ENCODE data around the gene CCDC13.

DNA sequence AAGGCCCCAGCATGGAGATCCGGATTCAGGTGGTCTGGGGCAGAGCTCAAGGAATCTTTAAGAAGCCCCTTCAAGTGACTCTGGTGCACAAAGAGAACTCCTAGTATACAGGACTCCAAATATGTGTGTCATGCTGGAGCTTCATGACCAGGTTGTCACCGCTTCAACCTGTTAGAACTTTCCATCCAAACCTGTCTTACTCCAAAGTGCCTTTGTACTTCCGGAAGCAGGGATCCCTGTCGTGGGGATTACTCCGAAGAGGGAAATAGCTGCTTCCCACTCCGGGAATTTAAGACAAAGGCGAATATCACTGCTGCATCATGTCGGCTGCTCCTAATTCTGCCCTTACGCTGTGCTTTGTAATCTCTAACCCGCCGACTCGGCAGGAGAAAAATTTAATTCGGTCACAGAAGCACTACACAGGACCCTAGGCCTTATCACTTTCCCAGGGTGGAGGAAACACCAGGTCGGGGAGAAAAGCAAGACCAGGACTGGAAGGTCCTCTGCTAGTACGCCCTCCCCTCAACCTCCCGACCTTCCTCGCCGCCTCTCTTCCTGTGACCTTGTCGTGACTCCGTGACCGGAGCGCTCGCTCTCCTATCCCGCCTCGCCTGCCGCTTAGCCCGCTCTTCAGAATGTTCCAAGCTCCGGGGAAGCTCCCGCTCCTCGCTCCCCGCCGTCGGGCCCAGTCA lies 30.5 kb upstream of the CCDC13 start:
- TF ChIP-seq, protein P1, sequence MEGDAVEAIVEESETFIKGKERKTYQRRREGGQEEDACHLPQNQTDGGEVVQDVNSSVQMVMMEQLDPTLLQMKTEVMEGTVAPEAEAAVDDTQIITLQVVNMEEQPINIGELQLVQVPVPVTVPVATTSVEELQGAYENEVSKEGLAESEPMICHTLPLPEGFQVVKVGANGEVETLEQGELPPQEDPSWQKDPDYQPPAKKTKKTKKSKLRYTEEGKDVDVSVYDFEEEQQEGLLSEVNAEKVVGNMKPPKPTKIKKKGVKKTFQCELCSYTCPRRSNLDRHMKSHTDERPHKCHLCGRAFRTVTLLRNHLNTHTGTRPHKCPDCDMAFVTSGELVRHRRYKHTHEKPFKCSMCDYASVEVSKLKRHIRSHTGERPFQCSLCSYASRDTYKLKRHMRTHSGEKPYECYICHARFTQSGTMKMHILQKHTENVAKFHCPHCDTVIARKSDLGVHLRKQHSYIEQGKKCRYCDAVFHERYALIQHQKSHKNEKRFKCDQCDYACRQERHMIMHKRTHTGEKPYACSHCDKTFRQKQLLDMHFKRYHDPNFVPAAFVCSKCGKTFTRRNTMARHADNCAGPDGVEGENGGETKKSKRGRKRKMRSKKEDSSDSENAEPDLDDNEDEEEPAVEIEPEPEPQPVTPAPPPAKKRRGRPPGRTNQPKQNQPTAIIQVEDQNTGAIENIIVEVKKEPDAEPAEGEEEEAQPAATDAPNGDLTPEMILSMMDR (conservative IDR thresholded peaks at IDR 0.05 in 1 of 2, IDR thresholded peaks at IDR 0.05 in 1 of 2; ENCODE audit: low read depth in 1 of 2, low read length in 2 of 2), result no peak
- no peak for TF ChIP-seq EZH2 (IDR thresholded peaks at IDR 0.05; ENCODE audit: low read length, missing control alignments)
